ENCODE results near the gene POMT2. TPM values are rescaled to one million over a fixed set of nuclear protein-coding genes. Genes with fewer than 3 reads are reported as not detected.

The POMT2 gene
- total RNA-seq, 1 donor from 2014 or later: 29.2 TPM

GRCh38 chr14:77276295-77276935, 44.3 kb downstream of the POMT2 start:
- Mint-ChIP-seq H3K4me3 (ENCODE audit: unreplicated experiment) (no peak overlapping the region), H3K9me3 (ENCODE audit: unreplicated experiment) (no peaks in the 10 kb centered on the region), H3K27ac (ENCODE audit: unreplicated experiment) (no peak overlapping the region), H3K27me3 (ENCODE audit: unreplicated experiment) (peaks cover 13% of the 10 kb centered on the region), H3K36me3 (ENCODE audit: unreplicated experiment) (peaks cover 20% of the 10 kb centered on the region), H3K4me1 (ENCODE audit: unreplicated experiment) (no peaks in the 10 kb centered on the region)
- DNase-seq (ENCODE audit: extremely low spot score, unreplicated experiment): no peak
- TF ChIP-seq CTCF (IDR thresholded peaks at IDR 0.05): no peak

GRCh38 chr14:77275601-77276017, 45.1 kb downstream of the POMT2 start:
- no peak overlapping the region for H3K27ac Mint-ChIP-seq (ENCODE audit: unreplicated experiment)
- DNase-seq (ENCODE audit: extremely low spot score, unreplicated experiment): no peak
- no peaks in the 10 kb centered on the region for H3K4me1 Mint-ChIP-seq (ENCODE audit: unreplicated experiment)

GRCh38 chr14:77275041-77275580, 45.6 kb downstream of the POMT2 start:
- H3K36me3 Mint-ChIP-seq (ENCODE audit: unreplicated experiment): peaks cover 18% of the 10 kb centered on the region
- H3K9me3 Mint-ChIP-seq (ENCODE audit: unreplicated experiment): no peaks in the 10 kb centered on the region
- no peak overlapping the region for H3K27ac Mint-ChIP-seq (ENCODE audit: unreplicated experiment)
- H3K27me3 Mint-ChIP-seq (ENCODE audit: unreplicated experiment): peaks cover 19% of the 10 kb centered on the region
- no peak for DNase-seq (ENCODE audit: extremely low spot score, unreplicated experiment)
- H3K4me1 Mint-ChIP-seq (ENCODE audit: unreplicated experiment): no peaks in the 10 kb centered on the region
- no peak for TF ChIP-seq CTCF (IDR thresholded peaks at IDR 0.05)
- no peak overlapping the region for H3K4me3 Mint-ChIP-seq (ENCODE audit: unreplicated experiment)

More at GRCh38 chr14:77275601-77276017, 45.1 kb downstream of the POMT2 start:
- H3K27me3 Mint-ChIP-seq (ENCODE audit: unreplicated experiment): peaks cover 16% of the 10 kb centered on the region
- H3K9me3 Mint-ChIP-seq (ENCODE audit: unreplicated experiment): no peaks in the 10 kb centered on the region
- H3K36me3 Mint-ChIP-seq (ENCODE audit: unreplicated experiment): peaks cover 20% of the 10 kb centered on the region
- TF ChIP-seq CTCF (IDR thresholded peaks at IDR 0.05): no peak
- H3K4me3 Mint-ChIP-seq (ENCODE audit: unreplicated experiment): no peak overlapping the region

GRCh38 chr14:77273796-77274195, 46.9 kb downstream of the POMT2 start:
- Mint-ChIP-seq H3K4me1 (ENCODE audit: unreplicated experiment) (no peaks in the 10 kb centered on the region), H3K27me3 (ENCODE audit: unreplicated experiment) (peaks cover 30% of the 10 kb centered on the region), H3K27ac (ENCODE audit: unreplicated experiment) (no peak overlapping the region), H3K9me3 (ENCODE audit: unreplicated experiment) (no peaks in the 10 kb centered on the region), H3K36me3 (ENCODE audit: unreplicated experiment) (peaks cover 12% of the 10 kb centered on the region), H3K4me3 (ENCODE audit: unreplicated experiment) (no peak overlapping the region)
- TF ChIP-seq CTCF (IDR thresholded peaks at IDR 0.05): no peak
- no peak for DNase-seq (ENCODE audit: extremely low spot score, unreplicated experiment)

- no peak overlapping the region for H3K4me3 Mint-ChIP-seq (ENCODE audit: unreplicated experiment)
- H3K9me3 Mint-ChIP-seq (ENCODE audit: unreplicated experiment): peaks cover 3% of the 10 kb centered on the region
- no peak overlapping the region for H3K27ac Mint-ChIP-seq (ENCODE audit: unreplicated experiment)
- TF ChIP-seq CTCF (IDR thresholded peaks at IDR 0.05): no peak
- DNase-seq (ENCODE audit: extremely low spot score, unreplicated experiment): no peak
- no peaks in the 10 kb centered on the region for H3K4me1 Mint-ChIP-seq (ENCODE audit: unreplicated experiment)
- H3K36me3 Mint-ChIP-seq (ENCODE audit: unreplicated experiment): peaks cover 11% of the 10 kb centered on the region
- H3K27me3 Mint-ChIP-seq (ENCODE audit: unreplicated experiment): peaks cover 43% of the 10 kb centered on the region
Observed at GRCh38 chr14:77272261-77272660, 48.4 kb downstream of the POMT2 start.

Measured in osteocyte (in vitro differentiated cells).